Fibroblast of mammary gland (primary cell): ENCODE measurements around the gene ACSL1.

Experiments used
- DNase-seq: peaks from one replicate; pipeline ENCODE4 v3.0.0-alpha.2; 2010; ENCODE audit warnings: low read depth
- H3K4me3 ChIP-seq: 2 replicates; pipeline ENCODE4 v1.5.1; 2011; ENCODE audit warnings: low read depth, mild to moderate bottlenecking, low read length, moderate library complexity; ENCODE audit not compliant: control insufficient read depth
- TF ChIP-seq, protein P1 (sequence below): conservative IDR thresholded peaks from 2 replicates; pipeline ENCODE4 v1.5.1; 2011; ENCODE audit warnings: low read depth, low read length, inconsistent platforms; ENCODE audit not compliant: control insufficient read depth, insufficient read depth

ACSL1 gene

DNA sequence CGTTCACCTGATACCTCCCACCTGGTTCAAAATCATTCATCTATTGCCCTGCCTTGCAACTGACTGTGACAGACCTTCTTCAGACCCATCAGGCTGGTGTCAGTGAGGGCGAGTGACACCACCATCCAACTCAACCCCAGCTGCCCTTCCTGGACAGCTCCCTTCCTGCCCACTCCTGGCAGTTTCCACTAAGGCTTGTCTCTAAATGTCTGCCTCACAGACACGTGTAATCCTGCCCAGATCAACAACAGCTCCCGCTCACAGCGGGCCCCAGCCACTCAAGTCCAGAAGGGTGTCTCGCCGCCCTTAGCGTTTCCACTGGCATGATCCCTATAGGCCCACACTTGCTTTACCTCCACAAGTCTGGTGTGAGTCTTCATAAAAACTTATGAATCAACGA lies 28.9 kb downstream of the ACSL1 start:
- TF ChIP-seq, protein P1, sequence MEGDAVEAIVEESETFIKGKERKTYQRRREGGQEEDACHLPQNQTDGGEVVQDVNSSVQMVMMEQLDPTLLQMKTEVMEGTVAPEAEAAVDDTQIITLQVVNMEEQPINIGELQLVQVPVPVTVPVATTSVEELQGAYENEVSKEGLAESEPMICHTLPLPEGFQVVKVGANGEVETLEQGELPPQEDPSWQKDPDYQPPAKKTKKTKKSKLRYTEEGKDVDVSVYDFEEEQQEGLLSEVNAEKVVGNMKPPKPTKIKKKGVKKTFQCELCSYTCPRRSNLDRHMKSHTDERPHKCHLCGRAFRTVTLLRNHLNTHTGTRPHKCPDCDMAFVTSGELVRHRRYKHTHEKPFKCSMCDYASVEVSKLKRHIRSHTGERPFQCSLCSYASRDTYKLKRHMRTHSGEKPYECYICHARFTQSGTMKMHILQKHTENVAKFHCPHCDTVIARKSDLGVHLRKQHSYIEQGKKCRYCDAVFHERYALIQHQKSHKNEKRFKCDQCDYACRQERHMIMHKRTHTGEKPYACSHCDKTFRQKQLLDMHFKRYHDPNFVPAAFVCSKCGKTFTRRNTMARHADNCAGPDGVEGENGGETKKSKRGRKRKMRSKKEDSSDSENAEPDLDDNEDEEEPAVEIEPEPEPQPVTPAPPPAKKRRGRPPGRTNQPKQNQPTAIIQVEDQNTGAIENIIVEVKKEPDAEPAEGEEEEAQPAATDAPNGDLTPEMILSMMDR = no peak
- H3K4me3 ChIP-seq = no peak overlapping the region

DNA sequence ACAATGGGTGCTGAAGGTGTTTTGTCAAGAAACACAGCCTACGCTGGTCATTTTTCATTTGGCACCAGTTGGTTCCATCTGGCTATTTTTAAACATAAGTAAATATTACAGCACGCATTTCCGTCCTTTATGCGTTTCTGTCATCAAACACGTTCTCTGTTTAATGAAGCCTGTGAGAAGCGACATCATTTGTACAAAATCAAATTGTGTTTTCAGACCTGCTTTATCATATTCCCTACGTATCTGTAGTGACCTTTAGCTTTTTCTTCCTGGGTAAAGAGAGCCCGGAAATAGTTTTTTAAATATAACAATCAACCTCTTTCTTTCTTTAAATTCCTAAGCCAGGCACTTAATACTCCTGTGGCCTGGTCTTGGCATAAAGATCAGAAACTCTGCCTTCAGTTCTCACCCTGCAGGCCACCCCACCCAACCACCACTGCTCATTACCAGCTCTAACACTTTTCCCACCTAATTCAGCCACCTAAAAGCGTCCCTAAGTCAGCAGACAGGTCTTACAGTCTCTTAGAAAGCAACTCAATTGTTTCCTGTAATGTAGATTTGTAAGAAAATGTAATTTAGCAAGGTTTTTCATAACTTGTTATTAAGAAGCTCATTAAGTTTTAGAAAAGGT lies 30.4 kb downstream of the ACSL1 start:
- H3K4me3 ChIP-seq = no peak overlapping the region
- no peak for DNase-seq
- TF ChIP-seq, protein P1 = no peak

More for the DNA sequence above, 28.9 kb downstream of the ACSL1 start:
- no peak for DNase-seq

DNA sequence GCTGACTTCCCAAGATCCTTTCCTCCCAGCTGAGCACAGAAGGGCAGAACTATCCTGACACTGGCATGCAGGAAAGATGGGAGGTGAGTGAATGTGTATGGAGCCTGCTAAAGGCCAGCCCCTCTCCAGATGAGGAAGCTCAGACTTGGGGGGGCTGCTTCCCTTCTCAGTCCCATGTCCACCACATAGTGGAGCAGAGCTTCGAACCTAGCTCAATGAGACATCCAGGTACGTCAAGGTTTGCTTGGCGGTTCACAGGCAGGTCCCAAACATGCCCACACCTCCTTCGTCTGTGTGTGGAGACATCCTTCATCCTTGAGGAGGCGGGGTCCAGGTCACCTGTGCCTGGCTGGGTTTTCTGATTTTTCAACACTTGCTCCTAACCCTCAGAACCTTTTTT lies 31.3 kb downstream of the ACSL1 start:
- TF ChIP-seq, protein P1 = no peak
- H3K4me3 ChIP-seq = no peak overlapping the region
- DNase-seq = no peak

DNA sequence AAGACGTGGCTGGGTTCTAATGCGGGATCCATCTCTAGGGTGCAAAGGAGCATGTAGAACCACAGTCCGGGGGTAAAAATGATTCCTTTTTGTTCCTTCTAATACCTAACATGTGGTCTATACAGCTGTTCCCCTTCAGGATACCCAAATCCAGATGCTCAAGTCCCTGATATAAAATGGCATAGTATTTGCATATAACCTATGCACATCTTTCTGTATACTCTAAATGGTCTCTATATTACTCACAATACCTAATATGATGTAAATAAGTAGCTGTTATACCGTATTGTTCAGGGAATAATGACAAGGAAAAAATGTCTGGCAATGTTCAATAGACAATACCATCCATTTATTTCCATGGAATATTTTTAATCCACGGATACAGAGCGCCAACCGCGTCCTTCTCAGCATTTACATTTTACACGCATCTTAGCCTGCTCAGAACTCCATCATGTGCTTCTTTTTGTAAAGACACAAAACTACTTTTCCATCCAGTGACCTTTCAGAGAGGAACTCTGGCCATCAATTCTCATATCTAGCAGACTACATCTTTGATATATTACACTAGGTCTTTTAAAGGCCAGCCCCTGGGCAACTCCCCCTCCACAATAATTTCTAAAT lies 31.9 kb downstream of the ACSL1 start:
- TF ChIP-seq, protein P1 = no peak

DNA sequence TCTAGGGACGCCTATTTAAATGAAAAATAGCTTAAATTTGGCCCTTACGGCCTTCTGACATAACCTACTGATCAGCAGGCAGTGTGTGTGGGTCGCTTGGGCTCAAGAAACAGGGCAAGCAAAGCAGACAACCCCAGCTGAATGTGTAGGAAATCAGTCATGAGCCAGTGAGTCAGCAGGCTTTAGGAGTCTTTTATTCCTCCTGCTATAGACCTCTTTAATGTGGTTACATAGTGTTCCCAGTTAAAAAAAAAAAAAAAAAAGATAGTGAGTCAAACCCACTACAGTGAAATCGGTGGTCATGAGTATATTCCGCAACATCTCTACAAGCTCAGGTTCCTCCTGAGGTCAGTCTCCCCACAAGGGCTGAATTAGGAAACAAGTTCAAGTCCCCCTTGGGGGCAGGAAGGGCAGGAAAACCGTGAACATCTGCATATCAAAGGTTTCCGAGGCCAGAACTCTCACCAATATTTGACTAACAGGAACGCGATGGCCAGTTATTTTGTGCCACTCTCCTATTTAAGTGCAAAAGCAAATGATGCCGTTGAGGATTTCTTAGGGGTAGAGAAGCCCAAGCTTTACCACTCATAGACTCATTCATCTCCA lies 32.7 kb downstream of the ACSL1 start:
- no peak overlapping the region for H3K4me3 ChIP-seq
- TF ChIP-seq, protein P1 = no peak
- DNase-seq = peak; percentile 98

More for the DNA sequence above, 31.9 kb downstream of the ACSL1 start:
- no peak overlapping the region for H3K4me3 ChIP-seq
- DNase-seq = no peak

DNA sequence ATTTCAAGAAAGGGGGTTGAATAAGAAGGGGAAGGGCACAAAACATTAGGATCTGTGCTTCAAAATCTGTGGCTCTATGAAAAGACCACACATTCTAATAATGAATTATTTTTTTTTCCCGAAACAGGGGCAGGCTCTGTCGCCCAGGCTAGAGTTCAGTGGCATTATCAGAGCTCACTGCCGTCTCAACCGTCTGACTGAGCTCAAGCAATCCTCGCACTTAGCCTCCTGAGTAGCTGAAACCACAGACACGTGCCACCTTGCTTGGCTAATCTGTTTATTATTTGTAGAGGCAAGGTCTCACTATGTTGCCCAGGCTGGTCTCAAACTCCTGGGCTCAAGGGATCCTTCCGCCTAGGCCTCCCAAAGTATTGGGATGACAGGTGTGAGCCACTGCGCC lies 33.4 kb downstream of the ACSL1 start:
- TF ChIP-seq, protein P1 = no peak
- H3K4me3 ChIP-seq = no peak overlapping the region
- DNase-seq = no peak
